ENCODE results near the gene GABRA5. TPM values are rescaled to one million over a fixed set of nuclear protein-coding genes. Genes with fewer than 3 reads are reported as not detected.

GABRA5 gene
- total and polyA plus RNA-seq, 2 of the 4 experiments (the other 2 are of a cell fraction) = 4.0 to 7.3 TPM

DNA sequence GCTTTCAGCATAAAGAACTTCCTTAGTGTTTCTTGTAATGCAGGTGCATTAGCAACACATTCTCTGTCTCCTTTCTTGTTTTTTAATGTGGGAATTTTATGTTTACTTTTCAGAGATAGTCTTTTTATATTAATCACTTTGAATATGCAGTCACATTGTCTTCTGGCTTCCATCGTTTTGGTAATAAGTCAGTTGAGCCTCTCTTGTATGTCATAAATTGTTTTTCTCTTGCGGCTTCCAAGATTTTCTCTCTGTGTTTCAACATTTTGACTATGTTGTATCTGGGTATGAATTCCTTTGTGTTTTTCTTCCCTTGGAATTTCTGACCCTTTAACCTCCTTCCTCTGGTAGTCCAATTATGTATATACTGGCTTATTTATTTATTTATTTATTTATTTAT, 129.4 kb downstream of the GABRA5 start:
- Histone ChIP-seq H3K14ac (replicated peaks; ENCODE audit: low read depth, low read length) (no peak overlapping the region), H4K91ac (ENCODE audit: insufficient read depth, low read depth, low read length) (no peak overlapping the region), H3K23ac (ENCODE audit: low read depth, low read length) (no peak overlapping the region), H3K4ac (ENCODE audit: low read depth, low read length) (no peak overlapping the region), H3K4me1 (ENCODE audit: control insufficient read depth, insufficient read depth, low read length) (no peaks in the 10 kb centered on the region), H2AFZ (replicated peaks; ENCODE audit: low read length, poor library complexity) (no peak overlapping the region), H3K9me3 (ENCODE audit: control insufficient read depth, insufficient read depth, low read length) (peaks cover 4% of the 10 kb centered on the region; the same call in 1 of the 2 replicates), H3K27ac (ENCODE audit: insufficient read depth, low read length) (no peak overlapping the region), H2AK9ac (replicated peaks; ENCODE audit: low read depth, low read length, poor library complexity) (no peak overlapping the region), H3K4me3 (ENCODE audit: insufficient read depth, low read depth, low read length) (no peak overlapping the region), H4K5ac (ENCODE audit: low read depth, low read length) (no peak overlapping the region), H4K20me1 (ENCODE audit: insufficient read depth, low read length) (no peaks in the 10 kb centered on the region), H3K4me2 (ENCODE audit: low read depth, low read length) (no peak overlapping the region), H3K9ac (ENCODE audit: low read depth, low read length) (no peak overlapping the region), H3K18ac (ENCODE audit: low read depth, low read length) (no peak overlapping the region), H3K36me3 (ENCODE audit: control insufficient read depth, insufficient read depth, low read length) (no peaks in the 10 kb centered on the region), H4K8ac (ENCODE audit: low read depth in 2 of 2, low read length in 2 of 2) (no peak overlapping the region), H2BK120ac (ENCODE audit: low read depth, low read length) (no peak overlapping the region), H2AK5ac (ENCODE audit: low read depth, low read length) (no peak overlapping the region), H3K79me1 (ENCODE audit: low read depth in 1 of 2, low read length in 2 of 2) (no peaks in the 10 kb centered on the region), H2BK5ac (ENCODE audit: low read depth, low read length, poor library complexity, severe bottlenecking) (no peak overlapping the region), H2BK20ac (ENCODE audit: low read depth, low read length) (no peak overlapping the region), H3K9me1 (ENCODE audit: insufficient read depth, low read length) (no peaks in the 10 kb centered on the region), H2BK15ac (ENCODE audit: low read depth, low read length) (no peak overlapping the region), H3K27me3 (ENCODE audit: control insufficient read depth, insufficient read depth, low read length) (no peaks in the 10 kb centered on the region), H3K56ac (ENCODE audit: extremely low read depth, insufficient read depth, low read length) (no peak overlapping the region)
- dilution Hi-C loops (cut with HindIII; ENCODE audit: low sequenced_read_pairs, unreplicated experiment) (no loop called here), intact Hi-C loops (cut with micrococcal nuclease) (no loop called here), in situ Hi-C loops (cut with MboI; ENCODE audit: low sequenced_read_pairs) (no loop called here)
- CTCF ChIA-PET = no interaction called here
- TF ChIP-seq CTCF (conservative IDR thresholded peaks at IDR 0.05; ENCODE audit: low read depth, low read length) (no peak), SMC3 (IDR thresholded peaks at IDR 0.05; ENCODE audit: low read depth, low read length) (no peak), MAFK (IDR thresholded peaks at IDR 0.05; ENCODE audit: low read depth, low read length) (no peak), RAD21 (IDR thresholded peaks at IDR 0.05; ENCODE audit: low read length) (no peak), NFE2L2 (IDR thresholded peaks at IDR 0.05; ENCODE audit: low read depth, low read length) (no peak)
- TF ChIP-seq, protein P1, sequence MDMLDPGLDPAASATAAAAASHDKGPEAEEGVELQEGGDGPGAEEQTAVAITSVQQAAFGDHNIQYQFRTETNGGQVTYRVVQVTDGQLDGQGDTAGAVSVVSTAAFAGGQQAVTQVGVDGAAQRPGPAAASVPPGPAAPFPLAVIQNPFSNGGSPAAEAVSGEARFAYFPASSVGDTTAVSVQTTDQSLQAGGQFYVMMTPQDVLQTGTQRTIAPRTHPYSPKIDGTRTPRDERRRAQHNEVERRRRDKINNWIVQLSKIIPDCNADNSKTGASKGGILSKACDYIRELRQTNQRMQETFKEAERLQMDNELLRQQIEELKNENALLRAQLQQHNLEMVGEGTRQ (IDR thresholded peaks at IDR 0.05; ENCODE audit: low read depth, low read length) = no peak
- no peak for DNase-seq
- BruUV-seq (replicated peaks) = no TSS peak
- ATAC-seq (ENCODE audit: low read depth) = no peak
- no CpG with 5 or more reads among the region's 2 CpGs for WGBS, 2 experiments (ENCODE audit: extremely low coverage in 2 of 2, insufficient read length in 1 of 2)
- POLR2A ChIA-PET (ENCODE audit: unreplicated experiment) = no interaction called here

Other genes with a start within 250 kb of the GABRA5 start
- gene GABRB3, start 94.0 kb upstream of the GABRA5 start, total RNA-seq (2012; rRNA removed) = 0.54 and 0.56 TPM in 2 replicates
- gene GABRB3, start 94.0 kb upstream of the GABRA5 start, polyA plus RNA-seq (2012; rRNA removed) = 0.30 and 0.36 TPM in 2 replicates
- gene GABRG3, start 104.1 kb downstream of the GABRA5 start, total RNA-seq (2012; rRNA removed) = not detected in 2 replicates
- gene GABRG3, start 104.1 kb downstream of the GABRA5 start, polyA plus RNA-seq (2012; rRNA removed) = not detected in 2 replicates

Data from IMR-90 (cell line).